ENCODE data around the gene MLH1. TPM values are rescaled to one million over a fixed set of nuclear protein-coding genes. Genes with fewer than 3 reads are reported as not detected.
A peak's percentile ranks its signal among the peaks of the same experiment; 100 is the strongest.
"Not testable (repeated sequence)": the region's sequence is repeated elsewhere in the genome, so short reads cannot be mapped to it uniquely, and the experiment has no call there.

MLH1 gene
- total RNA-seq, 2 donors from 2014 or later = 17.5 to 36.5 TPM

GRCh38 chr3:37053337-37053736 lies 60.0 kb downstream of the MLH1 start:
- no peaks in the 10 kb centered on the region for H3K9me3 ChIP-seq

GRCh38 chr3:37053753-37054152 lies 60.4 kb downstream of the MLH1 start:
- TF ChIP-seq CTCF (IDR thresholded peaks at IDR 0.05) = no peak
- Histone ChIP-seq H3K4me1 (peaks cover 3% of the 10 kb centered on the region), H3K27me3 (no peaks in the 10 kb centered on the region), H3K36me3 (peaks cover 9% of the 10 kb centered on the region), H3K4me3 (no peak overlapping the region), H3K27ac (peak overlapping the region; percentile 15), H3K9me3 (no peaks in the 10 kb centered on the region), H3K9ac (ENCODE audit: low read depth in 2 of 2, low read length in 2 of 2) (no peak overlapping the region)
- DNase-seq = no peak
- intact Hi-C loops (cut with DNase I) = no loop called here

More at GRCh38 chr3:37053337-37053736, 60.0 kb downstream of the MLH1 start:
- H3K27ac ChIP-seq = no peak overlapping the region
- H3K4me3 ChIP-seq = no peak overlapping the region
- no peaks in the 10 kb centered on the region for H3K27me3 ChIP-seq
- no peak for DNase-seq
- H3K9ac ChIP-seq (ENCODE audit: low read depth in 2 of 2, low read length in 2 of 2) = no peak overlapping the region
- peaks cover 9% of the 10 kb centered on the region for H3K36me3 ChIP-seq
- no peak for TF ChIP-seq CTCF (IDR thresholded peaks at IDR 0.05)
- intact Hi-C loops (cut with DNase I) = no loop called here
- peaks cover 3% of the 10 kb centered on the region for H3K4me1 ChIP-seq

GRCh38 chr3:37054370-37054769 lies 61.1 kb downstream of the MLH1 start:
- Histone ChIP-seq H3K27ac (peak overlapping the region; percentile 26), H3K9ac (ENCODE audit: low read depth in 2 of 2, low read length in 2 of 2) (no peak overlapping the region), H3K4me3 (no peak overlapping the region), H3K27me3 (no peaks in the 10 kb centered on the region), H3K36me3 (peaks cover 9% of the 10 kb centered on the region), H3K9me3 (no peaks in the 10 kb centered on the region), H3K4me1 (peaks cover 3% of the 10 kb centered on the region)
- intact Hi-C loops (cut with DNase I) = no loop called here
- no peak for TF ChIP-seq CTCF (IDR thresholded peaks at IDR 0.05)
- DNase-seq = no peak

GRCh38 chr3:37055077-37055476 lies 61.8 kb downstream of the MLH1 start:
- DNase-seq; H3K9me3 ChIP-seq; H3K4me1 ChIP-seq; intact Hi-C loops (cut with DNase I); H3K9ac ChIP-seq (ENCODE audit: low read depth in 2 of 2, low read length in 2 of 2); H3K4me3 ChIP-seq; H3K36me3 ChIP-seq; H3K27me3 ChIP-seq: not testable (repeated sequence)
- H3K27ac ChIP-seq = peak overlapping the region; percentile 26

- Histone ChIP-seq H3K4me1 (peaks cover 3% of the 10 kb centered on the region), H3K27ac (no peak overlapping the region), H3K27me3 (no peaks in the 10 kb centered on the region), H3K9me3 (no peaks in the 10 kb centered on the region), H3K36me3 (peaks cover 4% of the 10 kb centered on the region), H3K9ac (ENCODE audit: low read depth in 2 of 2, low read length in 2 of 2) (no peak overlapping the region), H3K4me3 (no peak overlapping the region)
- no peak for DNase-seq
- no peak for TF ChIP-seq CTCF (IDR thresholded peaks at IDR 0.05)
- intact Hi-C loops (cut with DNase I) = no loop called here
Observed at GRCh38 chr3:37056826-37057225, 63.5 kb downstream of the MLH1 start.

GRCh38 chr3:37058117-37058516 lies 64.8 kb downstream of the MLH1 start:
- no peak for DNase-seq
- TF ChIP-seq CTCF (IDR thresholded peaks at IDR 0.05) = no peak
- Histone ChIP-seq H3K4me3 (no peak overlapping the region), H3K27ac (no peak overlapping the region), H3K36me3 (no peaks in the 10 kb centered on the region), H3K4me1 (peaks cover 3% of the 10 kb centered on the region), H3K27me3 (no peaks in the 10 kb centered on the region), H3K9ac (ENCODE audit: low read depth in 2 of 2, low read length in 2 of 2) (no peak overlapping the region), H3K9me3 (no peaks in the 10 kb centered on the region)
- intact Hi-C loops (cut with DNase I) = no loop called here
